Type B pancreatic cell (in vitro differentiated cells): Measurements from ENCODE around the gene SUPT4H1. TPM values are rescaled to one million over a fixed set of nuclear protein-coding genes. Genes with fewer than 3 reads are reported as not detected.

ENCODE experiments used
- DNase-seq: peaks from one replicate; pipeline ENCODE4 v3.0.0; 2021; ENCODE audit warnings: mixed read lengths; ENCODE audit not compliant: unreplicated experiment; ENCODE audit errors: extremely low spot score
- H3K27ac Mint-ChIP-seq: 2 replicates; pipeline ENCODE4 v1.8.0; 2021; ENCODE audit warnings: mild to moderate bottlenecking, mixed read lengths
- H3K27me3 Mint-ChIP-seq: 2 replicates; pipeline ENCODE4 v1.8.0; 2021; ENCODE audit warnings: mixed read lengths
- H3K36me3 Mint-ChIP-seq: 2 replicates; pipeline ENCODE4 v1.8.0; 2021; ENCODE audit warnings: mixed read lengths
- H3K4me1 Mint-ChIP-seq: one replicate; pipeline ENCODE4 v1.8.0; 2021; ENCODE audit warnings: mixed read lengths; ENCODE audit not compliant: unreplicated experiment
- H3K4me3 Mint-ChIP-seq: 2 replicates; pipeline ENCODE4 v1.8.0; 2021; ENCODE audit warnings: mild to moderate bottlenecking, mixed read lengths
- H3K9me3 Mint-ChIP-seq: 2 replicates; pipeline ENCODE4 v1.8.0; 2021; ENCODE audit warnings: mixed read lengths
- CTCF ChIP-seq: fragments of 200-600 bp; sonication (generic); conservative IDR thresholded peaks from 2 replicates; pipeline ENCODE4 v1.5.0; 2021; ENCODE audit warnings: antibody characterized with exemption, mild to moderate bottlenecking
- total RNA-seq: library from RNA; stranded (reverse); gene quantifications from 2 replicates; pipeline ENCODE4 v1.2.1, GENCODE V29; 2021; ENCODE audit warnings: low replicate concordance

Gene SUPT4H1
- total RNA-seq, 1 donor from 2014 or later = 82.9 TPM

GRCh38 chr17:58336456-58337209 is 15.4 kb downstream of the SUPT4H1 start:
- Mint-ChIP-seq H3K36me3 (no peaks in the 10 kb centered on the region), H3K4me3 (peak overlapping the region; percentile 39), H3K4me1 (peaks cover 21% of the 10 kb centered on the region), H3K9me3 (no peaks in the 10 kb centered on the region), H3K27me3 (no peaks in the 10 kb centered on the region), H3K27ac (peak overlapping the region; percentile 23)
- no peak for TF ChIP-seq CTCF
- no peak for DNase-seq

GRCh38 chr17:58335779-58336455 is 16.1 kb downstream of the SUPT4H1 start:
- Mint-ChIP-seq H3K9me3 (no peaks in the 10 kb centered on the region), H3K27me3 (no peaks in the 10 kb centered on the region), H3K27ac (no peak overlapping the region), H3K4me3 (no peak overlapping the region), H3K4me1 (peaks cover 21% of the 10 kb centered on the region), H3K36me3 (no peaks in the 10 kb centered on the region)
- no peak for TF ChIP-seq CTCF
- no peak for DNase-seq

GRCh38 chr17:58335061-58335731 is 16.8 kb downstream of the SUPT4H1 start:
- Mint-ChIP-seq H3K27ac (no peak overlapping the region), H3K4me3 (no peak overlapping the region), H3K4me1 (peaks cover 21% of the 10 kb centered on the region), H3K9me3 (no peaks in the 10 kb centered on the region), H3K27me3 (no peaks in the 10 kb centered on the region), H3K36me3 (no peaks in the 10 kb centered on the region)
- no peak for DNase-seq
- no peak for TF ChIP-seq CTCF

GRCh38 chr17:58334661-58335060 is 17.3 kb downstream of the SUPT4H1 start:
- Mint-ChIP-seq H3K9me3 (no peaks in the 10 kb centered on the region), H3K27me3 (no peaks in the 10 kb centered on the region), H3K4me1 (peaks cover 21% of the 10 kb centered on the region), H3K36me3 (no peaks in the 10 kb centered on the region), H3K27ac (no peak overlapping the region), H3K4me3 (no peak overlapping the region)
- TF ChIP-seq CTCF = no peak
- DNase-seq = no peak

- Mint-ChIP-seq H3K36me3 (no peaks in the 10 kb centered on the region), H3K9me3 (no peaks in the 10 kb centered on the region), H3K4me1 (peaks cover 22% of the 10 kb centered on the region), H3K27me3 (peaks cover under 1% of the 10 kb centered on the region), H3K4me3 (no peak overlapping the region), H3K27ac (no peak overlapping the region)
- DNase-seq = no peak
- no peak for TF ChIP-seq CTCF
Observed at GRCh38 chr17:58334256-58334655, 17.7 kb downstream of the SUPT4H1 start.
